HG03521 (cell line): ENCODE measurements around the gene CROCC2.

Experiments
- ATAC-seq: cut with Tn5 transposase; IDR thresholded peaks from one replicate; pipeline ENCODE4 v1.9.1; 2021; ENCODE audit warnings: mild to moderate bottlenecking, moderate library complexity; ENCODE audit not compliant: unreplicated experiment

CROCC2 gene

DNA sequence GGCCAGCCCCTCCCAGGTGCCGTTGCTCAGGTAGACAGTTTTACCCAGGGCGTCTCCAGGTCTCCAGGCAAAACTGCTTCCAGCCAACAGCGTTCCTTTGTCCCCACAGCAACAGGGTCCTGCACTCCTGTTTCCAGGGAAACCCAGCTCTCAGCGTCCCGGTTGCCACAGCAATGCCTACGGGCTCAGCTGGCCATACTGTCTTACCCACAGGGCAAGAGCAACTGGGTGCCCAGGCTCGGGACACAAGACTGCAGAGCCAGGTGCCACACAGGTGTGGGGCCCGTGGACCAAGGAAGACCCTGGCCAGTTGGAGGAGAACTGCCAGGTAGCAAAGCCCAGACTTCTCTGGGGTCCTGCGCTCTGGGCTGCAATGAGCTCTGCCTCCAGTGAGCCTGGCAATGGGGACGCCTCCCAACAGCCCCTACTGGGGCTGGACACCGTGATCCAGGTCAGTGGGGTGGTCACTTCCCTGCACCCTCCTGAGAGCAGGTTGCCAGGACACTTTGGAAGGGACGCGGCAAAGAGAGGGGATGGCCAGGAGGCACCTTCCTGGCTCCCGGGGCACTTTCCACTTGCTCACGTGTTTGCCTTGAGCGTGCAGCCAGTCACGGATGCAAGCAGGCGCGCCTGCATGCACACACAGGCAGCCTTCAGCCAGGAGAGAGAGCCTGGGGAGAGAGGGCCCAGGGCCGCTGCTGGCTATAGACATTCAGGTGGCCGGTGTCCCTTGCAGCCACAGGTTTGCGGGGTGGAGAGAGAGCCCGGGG is at the start of gene CROCC2:
TSS of gene CROCC2 (plus strand) at position 196 of the 770 bp plus-strand sequence. CDS start at position 374, 178 bp downstream.
- ATAC-seq, result no peak

DNA sequence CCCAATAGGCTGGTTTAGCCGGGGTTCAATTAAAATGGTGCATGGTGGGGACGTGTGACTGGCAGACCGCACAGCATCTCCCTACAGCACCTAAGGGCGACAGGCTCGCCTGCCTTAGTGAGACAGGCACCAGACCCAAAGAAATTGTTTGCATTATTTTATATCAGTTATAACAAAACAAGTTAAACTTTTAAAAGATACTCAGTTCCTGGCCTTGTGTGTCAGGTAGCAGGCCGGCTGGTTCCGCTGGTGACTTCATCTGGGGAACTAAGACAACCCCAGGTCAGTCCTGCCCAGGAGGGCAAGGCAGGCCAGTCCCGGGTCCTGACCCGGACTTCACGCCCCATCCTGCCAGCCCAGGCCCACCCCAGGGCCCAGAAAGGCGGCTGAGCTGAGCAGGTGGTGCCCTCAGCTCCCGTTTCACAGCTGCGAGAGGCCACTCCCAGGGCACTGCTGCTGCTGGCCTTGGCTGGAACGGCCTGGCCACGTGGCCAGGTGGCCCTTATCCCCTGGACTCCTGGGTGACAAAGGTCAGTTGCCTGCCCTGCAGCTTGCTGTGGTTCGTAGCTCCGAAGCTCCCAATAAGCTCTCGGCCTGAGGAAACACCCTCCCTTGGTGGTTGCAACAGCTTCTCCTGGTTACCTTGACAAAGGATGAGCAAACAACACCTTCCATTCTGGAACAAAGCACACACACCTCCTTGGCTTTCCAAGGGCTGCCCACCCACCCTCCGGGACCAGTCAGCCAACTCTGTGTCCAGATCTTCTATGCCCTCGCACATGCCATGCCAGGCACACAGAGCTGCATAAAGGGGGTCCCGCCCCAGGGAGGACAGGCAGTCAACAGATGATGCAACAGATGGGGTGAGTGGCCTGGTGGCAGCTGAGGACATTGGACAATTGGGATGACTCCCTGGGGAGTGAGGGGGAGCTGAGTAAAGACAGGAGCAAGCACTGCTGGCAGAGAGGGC is 48.8 kb upstream of the CROCC2 start:
- ATAC-seq, result no peak

DNA sequence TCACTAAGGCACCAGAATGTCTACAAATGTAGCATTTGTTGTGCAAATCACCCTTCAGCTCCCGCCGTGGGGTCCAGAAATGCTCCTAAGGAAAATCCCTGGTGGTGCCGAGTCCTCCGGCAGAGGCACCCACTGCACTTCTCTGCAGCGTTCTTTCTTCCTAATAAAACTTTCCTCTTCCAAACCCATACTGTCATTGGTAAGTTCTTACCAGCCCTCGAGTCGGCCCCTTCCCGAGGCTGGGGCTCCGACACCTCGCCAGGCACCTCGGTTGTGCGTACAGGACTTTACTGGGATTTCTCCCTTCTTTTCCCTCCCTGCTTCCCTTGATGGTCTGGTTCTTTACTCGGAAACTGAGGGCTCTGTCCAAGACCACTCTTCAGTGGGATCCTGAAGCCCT is 47.8 kb upstream of the CROCC2 start:
- no peak for ATAC-seq

DNA sequence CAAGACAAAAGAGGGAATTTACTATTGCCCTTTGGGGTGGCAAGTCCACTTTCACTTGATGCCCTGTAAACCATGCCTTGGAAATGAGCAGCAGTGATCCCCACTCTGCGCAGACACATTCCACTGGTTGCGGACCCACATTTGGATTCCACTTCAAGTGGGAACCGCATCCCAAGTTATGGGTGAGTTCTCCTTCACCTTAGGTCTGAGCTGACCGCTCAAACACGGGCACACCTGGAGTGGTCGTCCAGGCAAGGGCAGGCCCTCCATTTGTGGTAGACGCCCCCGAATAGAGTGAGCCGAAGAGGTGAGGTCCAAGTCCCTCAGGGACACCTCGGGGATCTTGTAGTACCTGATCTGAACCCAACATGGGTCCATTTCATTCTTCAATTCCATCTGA is 47.3 kb upstream of the CROCC2 start:
- ATAC-seq, result no peak

DNA sequence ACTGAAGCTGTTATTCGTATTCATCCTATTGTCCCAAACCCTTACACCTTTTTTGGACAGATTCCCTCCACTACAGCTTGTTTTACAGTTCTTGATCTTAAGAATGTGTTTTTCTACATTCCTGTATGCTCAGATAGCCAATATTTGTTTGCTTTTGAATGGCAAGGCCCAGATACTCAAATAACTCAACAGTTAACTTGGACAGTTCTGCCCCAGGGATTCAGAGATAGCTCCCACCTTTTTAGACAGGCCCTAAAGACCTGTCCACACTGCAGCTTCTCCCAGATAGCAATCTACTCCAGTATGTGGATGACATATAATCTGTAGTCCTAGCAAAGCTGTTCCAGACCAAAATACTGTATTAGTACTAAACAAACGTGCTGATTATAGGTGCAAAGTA is 44.6 kb upstream of the CROCC2 start:
- no peak for ATAC-seq

DNA sequence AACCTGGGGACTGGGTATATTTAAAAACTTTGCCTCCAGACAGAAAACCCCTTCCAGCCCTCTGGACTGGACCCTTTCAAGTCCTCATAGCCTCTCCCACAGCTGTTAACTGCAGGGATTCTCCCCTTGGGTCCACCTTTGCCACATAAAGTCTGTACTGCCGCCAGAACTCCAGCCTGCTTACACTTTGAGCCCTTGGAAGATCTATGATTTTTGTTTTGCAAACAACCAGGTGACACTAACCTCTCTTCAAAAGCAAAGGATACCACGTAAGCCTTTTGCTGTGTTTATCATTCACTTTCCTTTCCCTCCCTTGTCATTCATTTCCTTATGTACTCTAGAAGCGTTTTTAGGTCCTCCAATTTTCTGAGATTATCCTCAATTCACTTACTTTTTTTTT is 41.7 kb upstream of the CROCC2 start:
- no peak for ATAC-seq

DNA sequence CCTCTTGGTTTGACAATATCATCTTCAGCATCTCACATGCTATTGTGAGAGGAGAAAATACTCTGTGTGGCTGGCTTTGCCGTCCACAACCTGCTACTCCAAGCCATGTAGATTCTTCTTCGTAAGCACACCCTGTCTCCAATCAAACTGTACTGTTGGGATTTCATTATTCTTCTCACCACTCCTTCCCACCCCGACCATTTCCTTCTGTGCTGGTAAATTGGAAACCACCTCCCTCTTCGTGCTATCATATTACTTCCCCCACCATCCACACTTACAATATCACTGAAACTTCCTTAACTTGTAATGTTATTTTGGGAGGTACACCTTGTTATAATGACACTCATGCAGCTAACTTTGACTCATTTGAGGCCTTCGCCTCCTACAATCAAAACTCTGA is 40.7 kb upstream of the CROCC2 start:
- no peak for ATAC-seq

DNA sequence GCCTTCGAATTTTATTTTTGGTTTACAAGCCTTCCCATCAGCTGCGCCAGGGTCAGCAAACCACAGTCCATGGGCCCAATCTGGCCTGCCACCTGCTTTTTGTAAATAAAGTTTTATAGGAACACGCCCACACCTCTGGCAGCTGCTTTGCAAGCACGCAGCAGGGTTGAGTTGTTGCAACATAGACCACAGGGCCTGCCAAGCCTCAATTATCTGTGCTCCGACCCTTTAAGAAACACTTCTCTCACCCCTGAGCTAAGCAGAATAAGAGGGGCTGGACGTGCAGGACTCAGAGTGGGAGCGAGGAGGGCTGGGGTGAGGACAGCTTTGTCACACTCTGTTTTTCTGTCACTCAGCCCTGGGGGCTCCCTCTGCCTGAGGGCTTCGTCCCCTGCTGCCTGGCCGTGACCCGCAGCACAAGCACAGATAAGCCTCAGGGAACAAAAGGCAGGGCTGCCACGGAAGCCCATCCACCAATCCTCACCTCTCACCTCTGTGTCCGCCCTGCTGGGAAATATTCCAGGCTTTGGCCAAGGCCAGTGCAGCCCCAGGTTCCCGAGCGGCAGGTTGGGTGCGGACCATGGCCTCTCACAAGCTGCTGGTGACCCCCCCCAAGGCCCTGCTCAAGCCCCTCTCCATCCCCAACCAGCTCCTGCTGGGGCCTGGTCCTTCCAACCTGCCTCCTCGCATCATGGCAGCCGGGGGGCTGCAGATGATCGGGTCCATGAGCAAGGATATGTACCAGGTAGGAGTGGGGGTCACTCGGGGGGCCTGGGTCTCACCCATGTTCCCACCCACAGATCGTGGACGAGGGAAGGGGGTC is 37.6 kb upstream of the CROCC2 start, which contains the start of gene AGXT:
TSS of gene AGXT (plus strand) at position 539 of the 823 bp plus-strand sequence. CDS start at position 581, 42 bp downstream.
- ATAC-seq, result no peak

DNA sequence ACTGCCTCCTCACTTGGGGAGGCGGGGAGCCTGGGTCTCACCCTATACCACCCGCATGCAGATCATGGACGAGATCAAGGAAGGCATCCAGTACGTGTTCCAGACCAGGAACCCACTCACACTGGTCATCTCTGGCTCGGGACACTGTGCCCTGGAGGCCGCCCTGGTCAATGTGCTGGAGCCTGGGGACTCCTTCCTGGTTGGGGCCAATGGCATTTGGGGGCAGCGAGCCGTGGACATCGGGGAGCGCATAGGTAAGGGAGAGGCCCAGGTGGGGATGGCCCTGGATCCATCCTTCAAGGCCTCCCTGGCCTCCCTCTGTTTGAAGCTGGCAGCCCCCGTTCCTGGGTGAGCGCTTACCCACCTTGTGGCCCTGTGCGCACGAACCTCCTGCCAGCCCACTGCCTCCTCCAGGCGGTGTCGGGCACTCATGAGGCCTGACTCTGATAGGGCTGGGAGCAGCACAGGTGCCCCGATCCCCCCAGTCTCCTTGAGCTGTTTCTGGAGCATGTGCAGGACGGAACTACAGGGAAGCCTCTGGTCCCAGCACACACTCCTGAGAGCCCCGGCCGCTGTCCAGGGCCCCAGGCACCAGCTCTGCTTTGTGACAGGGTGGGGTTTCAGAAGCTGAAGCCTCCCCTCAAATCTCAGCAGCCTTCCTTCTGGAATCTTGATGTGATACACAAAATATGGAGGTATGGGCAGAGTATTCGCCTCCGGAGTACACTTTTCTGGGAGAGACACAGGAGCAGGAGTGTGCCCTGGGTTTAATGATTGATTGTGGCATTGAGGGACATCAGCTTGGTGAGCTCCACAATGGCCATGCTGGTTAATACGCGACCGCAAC is 36.8 kb upstream of the CROCC2 start:
- ATAC-seq, result no peak

DNA sequence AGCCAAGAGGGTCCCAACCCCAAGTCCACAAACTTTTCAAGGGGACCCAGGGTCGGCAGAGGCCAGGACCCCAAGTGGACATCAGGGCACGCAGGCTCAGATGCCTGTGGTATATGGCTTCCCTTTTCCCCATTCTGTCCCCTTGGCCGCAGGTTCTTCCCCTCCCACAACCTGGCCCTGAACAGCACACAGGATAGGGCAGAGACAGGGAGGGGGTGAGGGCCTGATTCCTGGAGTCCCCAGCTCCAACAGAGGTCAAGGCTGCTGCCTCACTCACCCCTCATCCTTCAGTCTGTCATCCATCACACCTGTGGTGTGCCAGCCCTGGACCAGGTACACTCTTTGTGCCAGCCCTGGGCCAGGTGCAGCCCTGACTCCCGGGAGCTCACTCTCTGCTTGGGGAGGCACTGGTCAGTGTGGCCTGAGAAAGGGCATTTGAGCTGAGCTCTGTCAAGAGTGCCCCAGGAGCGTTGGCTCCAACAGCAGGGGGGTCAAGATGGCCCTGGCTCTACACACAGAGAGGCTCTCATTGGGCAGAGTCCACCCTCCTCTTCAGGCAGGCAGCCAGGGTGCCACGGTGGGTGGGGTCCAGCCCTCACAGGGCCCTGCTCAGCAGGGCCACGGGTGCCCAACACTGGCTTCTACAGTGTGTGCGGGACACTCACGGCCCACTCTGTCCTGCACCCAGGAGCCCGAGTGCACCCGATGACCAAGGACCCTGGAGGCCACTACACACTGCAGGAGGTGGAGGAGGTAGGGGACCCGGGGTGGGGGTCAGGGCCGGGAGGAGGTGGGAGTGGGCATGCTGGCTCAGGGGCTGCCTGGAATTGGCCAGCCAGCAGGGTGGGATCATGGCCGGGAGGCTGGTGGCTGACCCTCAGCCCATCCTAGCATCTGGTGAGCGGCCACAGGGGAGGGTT is 35.9 kb upstream of the CROCC2 start:
- no peak for ATAC-seq

DNA sequence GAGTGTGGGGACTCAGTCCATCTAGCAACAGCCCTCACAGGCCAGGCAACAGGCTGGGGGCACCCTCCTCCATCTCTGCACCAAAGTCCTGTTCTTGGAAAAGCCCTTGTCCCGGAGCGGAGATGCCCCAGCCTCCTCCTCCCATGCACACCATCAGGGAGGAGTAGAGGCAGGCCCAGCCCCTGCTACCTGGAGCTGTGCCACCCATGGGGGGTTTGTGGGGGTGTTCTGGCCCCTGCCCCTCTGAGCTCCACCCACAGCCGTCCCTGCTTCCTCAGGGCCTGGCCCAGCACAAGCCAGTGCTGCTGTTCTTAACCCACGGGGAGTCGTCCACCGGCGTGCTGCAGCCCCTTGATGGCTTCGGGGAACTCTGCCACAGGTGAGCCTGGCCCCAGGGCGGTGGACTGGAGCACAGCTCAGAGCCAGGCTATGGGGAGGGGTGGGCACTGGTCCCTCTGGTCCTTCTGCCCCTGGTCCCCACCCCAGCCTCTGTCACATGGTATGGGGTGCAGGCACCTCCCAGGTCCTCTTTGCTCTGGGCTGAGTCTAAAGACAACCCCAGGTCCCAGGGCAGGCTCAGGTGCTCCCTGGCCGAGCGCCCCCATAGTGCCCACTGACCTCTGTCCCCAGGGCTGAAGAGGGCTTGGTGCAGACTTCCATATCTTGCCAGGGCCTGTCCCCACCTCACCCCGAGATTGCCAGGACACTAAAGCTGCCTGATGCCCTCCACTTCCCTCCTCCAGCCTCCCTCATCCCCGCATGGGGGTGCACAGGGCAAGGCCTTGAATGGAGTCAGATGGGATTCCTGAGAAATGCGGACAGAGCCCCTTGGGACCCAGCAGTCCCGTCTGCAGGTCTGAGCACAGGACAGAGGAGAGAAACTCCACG is 34.8 kb upstream of the CROCC2 start:
- no peak for ATAC-seq

DNA sequence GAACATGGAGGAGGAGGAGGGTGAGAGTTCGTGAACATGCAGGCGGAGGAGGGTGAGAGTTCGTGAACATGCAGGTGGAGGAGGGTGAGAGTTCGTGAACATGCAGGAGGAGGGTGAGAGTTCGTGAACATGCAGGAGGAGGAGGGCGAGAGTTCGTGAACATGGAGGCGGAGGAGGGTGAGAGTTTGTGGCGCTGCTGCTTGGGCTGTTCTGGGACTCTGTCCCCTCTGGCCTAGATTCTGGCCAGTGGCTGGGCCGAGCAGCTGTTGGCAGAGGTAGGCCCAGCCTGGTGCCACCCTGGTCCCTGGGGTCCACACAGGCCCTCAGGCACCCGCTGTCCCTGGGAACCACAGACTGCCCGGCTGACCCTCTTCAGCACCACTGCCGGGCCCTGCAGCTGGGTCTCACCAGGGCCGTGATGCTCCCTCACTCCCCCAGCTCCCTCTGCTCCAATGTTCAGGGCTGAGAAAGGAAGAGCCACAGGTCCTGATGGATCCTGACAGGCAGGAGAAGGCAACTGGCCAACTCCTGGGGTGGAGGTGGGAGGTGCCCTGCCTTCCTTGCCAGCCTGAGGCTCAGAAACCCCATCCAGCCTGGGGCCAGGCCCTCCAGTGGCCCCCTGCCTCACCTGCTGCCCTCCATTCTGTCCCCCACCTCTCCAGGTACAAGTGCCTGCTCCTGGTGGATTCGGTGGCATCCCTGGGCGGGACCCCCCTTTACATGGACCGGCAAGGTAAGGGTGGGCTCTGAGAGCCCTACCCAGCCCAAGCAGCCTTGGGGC is 33.6 kb upstream of the CROCC2 start:
- no peak for ATAC-seq

DNA sequence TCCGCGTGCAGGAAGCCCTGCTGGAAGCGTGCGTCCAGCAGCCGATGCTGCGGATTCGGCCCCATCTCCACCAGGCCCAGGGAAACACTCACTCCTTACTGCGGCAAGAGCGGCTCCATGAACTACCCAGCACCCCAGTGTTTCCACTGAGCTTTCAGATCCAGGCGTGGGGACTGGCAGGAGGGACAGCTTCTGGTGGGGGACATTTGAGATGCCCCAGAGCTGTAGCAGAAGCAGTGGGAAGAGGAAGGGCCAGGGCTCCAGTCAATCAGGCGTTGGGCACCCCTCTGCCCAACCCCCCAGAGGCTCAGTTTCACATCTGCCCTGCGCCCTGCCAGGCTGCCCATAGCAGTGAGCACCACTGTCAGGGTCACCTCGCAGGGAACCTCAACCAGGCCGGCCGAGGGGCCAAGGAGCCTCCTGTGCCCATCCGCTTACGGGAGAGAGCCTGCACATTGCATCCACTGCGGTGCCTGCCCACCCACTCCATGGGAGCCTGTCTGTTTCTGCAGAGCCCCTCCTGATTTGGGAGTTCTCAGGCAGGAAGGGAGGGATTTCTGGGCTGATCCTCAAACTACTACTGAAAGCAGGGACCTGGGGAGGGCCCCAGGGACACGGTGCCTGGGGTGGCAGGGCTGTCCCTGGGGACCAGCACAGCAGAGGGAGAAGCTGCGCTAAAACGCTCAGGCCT is 32.9 kb upstream of the CROCC2 start:
- no peak for ATAC-seq

DNA sequence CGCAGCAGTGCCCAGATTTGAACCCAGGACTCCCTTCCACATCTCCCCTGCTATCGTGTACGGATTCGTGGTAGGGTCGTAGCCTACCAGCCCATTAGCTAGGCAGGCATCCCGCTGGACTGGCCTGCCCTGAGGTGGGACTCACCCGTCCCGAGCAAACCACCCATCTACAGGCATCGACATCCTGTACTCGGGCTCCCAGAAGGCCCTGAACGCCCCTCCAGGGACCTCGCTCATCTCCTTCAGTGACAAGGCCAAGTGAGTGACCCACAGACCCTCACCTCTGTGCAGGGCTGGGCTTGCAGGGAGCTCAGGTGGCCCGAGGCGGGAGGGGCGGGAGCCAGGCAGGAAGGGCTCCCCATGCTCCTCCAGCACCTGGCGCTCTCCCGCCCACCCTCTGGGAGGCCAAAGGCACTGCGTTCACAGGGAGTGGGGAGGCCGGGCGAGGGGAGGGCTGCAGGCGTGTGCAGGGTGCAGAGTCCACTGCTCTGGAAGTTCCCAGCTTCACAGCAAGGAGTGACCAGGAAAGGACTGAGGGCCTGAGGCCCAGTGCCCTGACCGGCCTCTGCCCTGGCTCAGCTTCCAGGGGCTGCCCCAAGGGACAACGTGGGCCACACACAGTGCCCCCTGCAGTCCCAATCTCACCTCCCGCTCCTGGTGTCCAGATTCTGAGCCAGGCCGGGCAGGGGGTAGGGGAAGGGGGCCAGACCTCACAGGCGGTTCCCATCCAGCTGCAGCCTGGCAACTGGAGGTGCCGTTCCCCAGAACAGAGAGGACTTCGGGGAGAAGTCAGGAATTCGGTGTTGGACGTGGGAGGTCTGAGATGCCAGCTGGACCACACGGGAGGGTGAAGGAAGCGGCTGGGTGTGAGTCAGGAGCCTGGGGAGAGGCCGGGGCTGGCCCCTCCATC is 32.1 kb upstream of the CROCC2 start:
- ATAC-seq, result no peak

DNA sequence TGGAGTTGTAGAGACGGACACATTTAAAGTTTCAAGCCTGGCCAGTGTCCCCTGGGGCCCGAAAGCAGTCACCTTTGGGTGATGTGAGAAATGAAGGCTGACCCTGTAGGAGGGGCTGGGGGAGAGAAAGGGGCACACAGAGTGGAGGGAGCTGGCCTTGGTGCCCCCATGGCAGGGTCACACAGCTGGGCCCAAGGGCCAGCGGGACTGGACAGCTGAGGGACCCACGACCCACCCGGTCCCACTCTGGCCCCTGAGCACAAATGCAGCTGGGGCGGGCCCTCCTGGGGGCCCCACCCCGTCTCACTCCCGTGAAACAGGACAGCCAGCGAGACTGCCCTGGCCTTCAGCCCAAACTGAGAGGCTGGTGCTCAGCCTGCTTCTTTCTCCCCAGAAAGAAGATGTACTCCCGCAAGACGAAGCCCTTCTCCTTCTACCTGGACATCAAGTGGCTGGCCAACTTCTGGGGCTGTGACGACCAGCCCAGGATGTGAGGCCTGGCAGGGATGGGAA is 31.4 kb upstream of the CROCC2 start:
- no peak for ATAC-seq
